ENCODE measurements around the gene SLC9B2. TPM values are rescaled to one million over a fixed set of nuclear protein-coding genes. Genes with fewer than 3 reads are reported as not detected.

The SLC9B2 gene
- total and polyA plus RNA-seq, 2 donors (not counting 1 experiment from before 2014, with no cell fraction given), result 16.4 to 37.6 TPM

GRCh38 chr4:103074744-103075434, 1.7 kb downstream of the SLC9B2 start:
- Histone ChIP-seq H3K9me3 (ENCODE audit: control extremely low read depth in 1 of 3, control insufficient read depth in 2 of 3, insufficient read depth in 1 of 3, low read length in 2 of 3) (no peaks in the 10 kb centered on the region), H3K4me3 (ENCODE audit: control extremely low read depth in 1 of 5, extremely low read depth in 1 of 5, insufficient read depth in 1 of 5, low read depth in 2 of 5, low read length in 4 of 5) (peak overlapping the region in 3 of 5 experiments; percentile 80 to 83 (median 81)), H3K27ac (ENCODE audit: low read length in 2 of 2) (peak overlapping the region; percentile 18 to 92), H3K79me2 (ENCODE audit: control insufficient read depth, insufficient read depth, low read length) (peaks cover 42% of the 10 kb centered on the region), H2AFZ (ENCODE audit: insufficient read depth, low read depth, low read length, poor library complexity, severe bottlenecking) (peak overlapping the region; percentile 92), H3K4me2 (replicated peaks; ENCODE audit: low read depth, low read length, poor library complexity, severe bottlenecking) (peak overlapping the region; percentile 93), H3K9ac (ENCODE audit: low read length) (peak overlapping the region; percentile 85), H3K27me3 (replicated peaks in 1 of 4; ENCODE audit: control extremely low read depth in 1 of 4, control insufficient read depth in 3 of 4, insufficient read depth in 4 of 4, low read length in 3 of 4) (no peaks in the 10 kb centered on the region), H3K36me3 (replicated peaks in 1 of 2; ENCODE audit: control extremely low read depth in 1 of 2, control insufficient read depth in 1 of 2, extremely low read depth in 1 of 2, insufficient read depth in 2 of 2, low read length in 1 of 2) (no peaks in the 10 kb centered on the region), H3K4me1 (ENCODE audit: control insufficient read depth in 2 of 2, insufficient read depth in 2 of 2, low read length in 2 of 2) (peaks cover 27 to 31% of the 10 kb centered on the region in 2 donors), H4K20me1 (ENCODE audit: control insufficient read depth, insufficient read depth, low read length, poor library complexity, severe bottlenecking) (no peaks in the 10 kb centered on the region)
- peak overlapping the region; percentile 82 for H3K4me3 Mint-ChIP-seq
- H3K27ac Mint-ChIP-seq, result peak overlapping the region; percentile 89
- 63% methylated on average over 5 of the region's 9 CpGs for WGBS (ENCODE audit: insufficient coverage)
- intact Hi-C loops (cut with micrococcal nuclease), result loop anchor here (1.0 to 5.0 kb wide), 6 partner anchors 16 to 573 kb away; partner anchors contain the start of genes BDH2, MANBA, NFKB1 and SLC9B1
- peaks cover 35% of the 10 kb centered on the region for H3K4me1 Mint-ChIP-seq
- no peaks in the 10 kb centered on the region for H3K27me3 Mint-ChIP-seq
- ChIA-PET POLR2A (interaction anchor here (0.9 to 2.2 kb wide), 3 partner anchors 55 to 247 kb away, joined by 3 to 9 read pairs (median 4); partner anchors contain the start of genes SLC9B1 and UBE2D3), CTCF (interaction anchor here (0.7 to 7.9 kb wide), 6 partner anchors 9 to 314 kb away, joined by 3 to 97 read pairs (median 6); partner anchors contain the start of genes BDH2 and MANBA)
- TF ChIP-seq EZH2 (IDR thresholded peaks at IDR 0.05; ENCODE audit: borderline replicate concordance, insufficient read depth, low read depth, low read length, poor library complexity, severe bottlenecking), result no peak
- no peak for TF ChIP-seq CTCF (IDR thresholded peaks at IDR 0.05)
- no peaks in the 10 kb centered on the region for H3K9me3 Mint-ChIP-seq (ENCODE audit: insufficient read depth)
- ATAC-seq (ENCODE audit: low read depth) (peak; percentile 39), DNase-seq (peak; percentile 62)

Measured in B cell (primary cell).